Duodenal mucosa (tissue), 2 donors: ENCODE results near the gene MSL2.
"Not testable (repeated sequence)": the region's sequence is repeated elsewhere in the genome, so short reads cannot be mapped to it uniquely, and the experiment has no call there.

Experiments used
- H3K27ac ChIP-seq: one replicate; pipeline ENCODE4 v1.7.0; 2013; ENCODE audit warnings: low read depth, low read length
- H3K27me3 ChIP-seq, 2 donors: one replicate each; pipeline ENCODE4 v1.7.0; 2013; ENCODE audit warnings: low read length in 2 of 2, control low read depth in 1 of 2; ENCODE audit not compliant: insufficient read depth in 2 of 2, control insufficient read depth in 1 of 2
- H3K36me3 ChIP-seq, 2 donors: one replicate each; pipeline ENCODE4 v1.7.0; 2013; ENCODE audit warnings: low read length in 2 of 2, control low read depth in 1 of 2; ENCODE audit not compliant: insufficient read depth in 2 of 2, control insufficient read depth in 1 of 2
- H3K4me1 ChIP-seq, 2 donors: one replicate each; pipeline ENCODE4 v1.7.0; 2013; ENCODE audit warnings: low read length in 2 of 2, control low read depth in 1 of 2; ENCODE audit not compliant: insufficient read depth in 2 of 2, control insufficient read depth in 1 of 2
- H3K4me3 ChIP-seq, 2 donors: one replicate each; pipeline ENCODE4 v1.7.0; 2013; ENCODE audit warnings: low read length in 2 of 2, low read depth in 1 of 2
- H3K9ac ChIP-seq, 2 donors: one replicate each; pipeline ENCODE4 v1.7.0; 2013; ENCODE audit warnings: low read length in 2 of 2, low read depth in 1 of 2
- H3K9me3 ChIP-seq, 2 donors: one replicate each; pipeline ENCODE4 v1.7.0; 2013; ENCODE audit warnings: low read length in 2 of 2, control low read depth in 1 of 2; ENCODE audit not compliant: control insufficient read depth in 1 of 2

MSL2 gene

GRCh38 chr3:136173939-136174490 lies 22.1 kb downstream of the MSL2 start:
- no peaks in the 10 kb centered on the region for H3K27me3 ChIP-seq
- H3K4me3 ChIP-seq = no peak overlapping the region
- H3K4me1 ChIP-seq = peaks cover 27 to 28% of the 10 kb centered on the region in 2 donors
- H3K9ac ChIP-seq = no peak overlapping the region
- H3K27ac ChIP-seq = no peak overlapping the region
- H3K9me3 ChIP-seq = no peaks in the 10 kb centered on the region
- H3K36me3 ChIP-seq = no peaks in the 10 kb centered on the region

GRCh38 chr3:136171097-136171542 lies 25.0 kb downstream of the MSL2 start:
- no peak overlapping the region for H3K27ac ChIP-seq
- peaks cover 15 to 28% of the 10 kb centered on the region in 2 donors for H3K4me1 ChIP-seq
- H3K9ac ChIP-seq = no peak overlapping the region
- no peak overlapping the region for H3K4me3 ChIP-seq
- H3K9me3 ChIP-seq = no peaks in the 10 kb centered on the region
- H3K36me3 ChIP-seq = no peaks in the 10 kb centered on the region
- H3K27me3 ChIP-seq = no peaks in the 10 kb centered on the region

- H3K27ac ChIP-seq, H3K27me3 ChIP-seq, H3K4me3 ChIP-seq, H3K9ac ChIP-seq, H3K9me3 ChIP-seq, H3K36me3 ChIP-seq: not testable (repeated sequence)
- H3K4me1 ChIP-seq = peaks cover under 1 to 20% of the 10 kb centered on the region in 2 donors
Observed at GRCh38 chr3:136168236-136168635, 27.9 kb downstream of the MSL2 start.

- Histone ChIP-seq H3K27me3 (no peaks in the 10 kb centered on the region), H3K36me3 (no peaks in the 10 kb centered on the region), H3K4me3 (no peak overlapping the region), H3K27ac (no peak overlapping the region), H3K9me3 (no peaks in the 10 kb centered on the region), H3K4me1 (peaks cover 0 to 16% of the 10 kb centered on the region in 2 donors), H3K9ac (no peak overlapping the region)
Observed at GRCh38 chr3:136166507-136166906, 29.6 kb downstream of the MSL2 start.

GRCh38 chr3:136163607-136164006 lies 32.5 kb downstream of the MSL2 start:
- not testable (repeated sequence) for H3K36me3 ChIP-seq, H3K27ac ChIP-seq, H3K27me3 ChIP-seq, H3K4me3 ChIP-seq, H3K9me3 ChIP-seq, H3K9ac ChIP-seq
- peaks cover 0 to 13% of the 10 kb centered on the region in 2 donors for H3K4me1 ChIP-seq

- H3K27me3 ChIP-seq = no peaks in the 10 kb centered on the region
- H3K4me1 ChIP-seq = peaks cover 0 to 13% of the 10 kb centered on the region in 2 donors
- no peak overlapping the region for H3K9ac ChIP-seq
- H3K36me3 ChIP-seq = no peaks in the 10 kb centered on the region
- H3K27ac ChIP-seq = no peak overlapping the region
- H3K4me3 ChIP-seq = no peak overlapping the region
- no peaks in the 10 kb centered on the region for H3K9me3 ChIP-seq
Observed at GRCh38 chr3:136162322-136162721, 33.8 kb downstream of the MSL2 start.

- no peaks in the 10 kb centered on the region for H3K36me3 ChIP-seq
- H3K9ac ChIP-seq = no peak overlapping the region
- H3K27me3 ChIP-seq = no peaks in the 10 kb centered on the region
- H3K9me3 ChIP-seq = no peaks in the 10 kb centered on the region
- H3K4me3 ChIP-seq = no peak overlapping the region
- H3K4me1 ChIP-seq = peaks cover 0 to 6% of the 10 kb centered on the region in 2 donors
- no peak overlapping the region for H3K27ac ChIP-seq
Observed at GRCh38 chr3:136161516-136161915, 34.6 kb downstream of the MSL2 start.

GRCh38 chr3:136152963-136153362 lies 43.2 kb downstream of the MSL2 start:
- H3K4me1 ChIP-seq = peaks cover 5 to 9% of the 10 kb centered on the region in 2 donors
- H3K36me3 ChIP-seq = peaks cover 16 to 24% of the 10 kb centered on the region in 2 donors
- H3K27me3 ChIP-seq = no peaks in the 10 kb centered on the region
- no peak overlapping the region for H3K27ac ChIP-seq
- H3K9ac ChIP-seq = no peak overlapping the region
- no peaks in the 10 kb centered on the region for H3K9me3 ChIP-seq
- no peak overlapping the region for H3K4me3 ChIP-seq

- Histone ChIP-seq H3K4me1 (peaks cover 5 to 9% of the 10 kb centered on the region in 2 donors), H3K4me3 (no peak overlapping the region), H3K27me3 (no peaks in the 10 kb centered on the region), H3K27ac (no peak overlapping the region), H3K36me3 (peaks cover 16 to 24% of the 10 kb centered on the region in 2 donors), H3K9ac (no peak overlapping the region), H3K9me3 (no peaks in the 10 kb centered on the region)
Observed at GRCh38 chr3:136152176-136152843, 43.8 kb downstream of the MSL2 start.

- H3K4me1 ChIP-seq = peaks cover 5 to 9% of the 10 kb centered on the region in 2 donors
- H3K4me3 ChIP-seq = no peak overlapping the region
- H3K27me3 ChIP-seq = no peaks in the 10 kb centered on the region
- no peak overlapping the region for H3K27ac ChIP-seq
- no peak overlapping the region for H3K9ac ChIP-seq
- peaks cover 16 to 24% of the 10 kb centered on the region in 2 donors for H3K36me3 ChIP-seq
- no peaks in the 10 kb centered on the region for H3K9me3 ChIP-seq
Observed at GRCh38 chr3:136151219-136151618, 44.9 kb downstream of the MSL2 start.
